SIG-M5 (cell line): Measurements from ENCODE around the gene BET1L.
"Not testable (repeated sequence)": the region's sequence is repeated elsewhere in the genome, so short reads cannot be mapped to it uniquely, and the experiment has no call there.

Experiments
- DNase-seq: peaks from one replicate; lab custom pipeline; 2025; lab: John Stamatoyannopoulos, UW

BET1L gene

DNA sequence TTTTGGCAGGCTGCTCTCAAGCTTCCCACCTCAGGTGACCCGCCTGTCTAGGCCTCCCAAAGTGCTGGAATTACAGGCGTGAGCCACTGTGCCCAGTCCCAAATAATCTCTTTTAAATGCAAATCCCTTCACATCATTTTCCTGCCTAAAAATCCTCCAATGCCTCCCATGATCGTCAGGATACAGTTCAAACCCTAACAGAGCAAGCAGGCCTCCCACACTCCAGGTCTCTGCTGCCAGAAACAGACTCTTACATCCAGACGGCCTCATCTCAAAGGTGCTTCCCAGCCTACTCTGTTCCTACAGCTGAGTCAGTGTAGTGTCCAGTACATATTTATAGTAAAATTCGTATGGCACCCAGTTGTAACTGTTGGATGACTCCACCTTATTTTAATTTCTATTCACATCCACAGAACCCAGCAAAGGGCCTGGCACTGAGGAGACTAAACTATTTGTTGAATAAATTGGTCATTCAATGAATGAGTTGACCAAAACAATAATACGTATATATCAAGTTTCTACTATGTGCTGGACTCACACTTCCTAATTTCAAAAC, 20.7 kb upstream of the BET1L start:
- no peak for DNase-seq

DNA sequence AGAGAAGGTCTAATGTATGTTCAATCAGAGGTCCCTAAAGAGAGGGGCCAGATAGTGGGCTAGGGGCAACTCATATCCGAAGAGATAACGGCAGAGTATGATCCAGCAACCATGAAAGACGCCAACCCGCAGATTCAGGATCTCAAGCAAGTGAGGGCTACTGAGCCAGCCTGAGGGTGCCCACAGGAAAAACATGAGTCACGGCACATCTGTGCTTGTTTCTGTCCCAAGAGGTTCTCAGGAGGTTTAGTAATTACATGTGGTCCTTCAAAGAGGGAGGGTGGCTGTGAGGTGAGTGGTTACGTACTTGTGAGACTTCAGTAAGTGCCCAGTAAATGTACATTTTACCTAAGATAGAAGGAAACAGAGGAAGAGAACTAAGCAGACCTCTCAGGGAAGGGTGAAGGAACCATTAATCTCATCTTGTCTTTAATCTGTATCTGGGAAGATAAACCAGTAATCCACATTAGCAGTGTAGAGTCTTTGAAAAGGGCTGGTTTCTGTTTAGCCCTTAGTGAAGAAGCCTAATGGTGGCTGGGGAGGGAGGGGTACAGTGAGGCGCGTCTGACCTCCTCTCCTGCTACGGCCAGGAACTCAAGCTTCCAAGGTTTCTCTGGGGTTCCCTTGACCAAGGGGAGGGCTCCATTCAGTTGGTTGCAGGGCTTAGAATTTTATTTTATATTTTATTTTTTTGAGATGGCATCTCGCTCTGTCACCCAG, 18.7 kb upstream of the BET1L start:
- no peak for DNase-seq

DNA sequence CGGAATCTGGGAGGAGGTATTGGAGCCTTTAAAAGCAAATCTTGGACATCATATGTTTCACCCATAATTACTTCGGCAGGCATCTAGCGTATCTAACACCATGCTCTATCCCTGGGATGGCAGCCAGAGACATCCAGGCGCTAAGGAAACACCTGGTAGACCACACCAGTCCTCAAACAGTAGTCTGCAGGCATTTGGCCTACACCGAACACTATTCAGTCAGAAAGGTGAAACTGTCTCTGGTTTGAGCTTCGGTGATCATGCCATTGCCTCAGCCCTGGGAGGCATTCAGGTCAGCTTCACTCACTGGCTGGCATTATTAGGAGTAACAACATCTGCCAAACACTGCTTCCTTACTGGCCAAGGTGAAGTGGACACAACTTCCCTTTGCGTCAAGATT, 17.2 kb upstream of the BET1L start:
- no peak for DNase-seq

DNA sequence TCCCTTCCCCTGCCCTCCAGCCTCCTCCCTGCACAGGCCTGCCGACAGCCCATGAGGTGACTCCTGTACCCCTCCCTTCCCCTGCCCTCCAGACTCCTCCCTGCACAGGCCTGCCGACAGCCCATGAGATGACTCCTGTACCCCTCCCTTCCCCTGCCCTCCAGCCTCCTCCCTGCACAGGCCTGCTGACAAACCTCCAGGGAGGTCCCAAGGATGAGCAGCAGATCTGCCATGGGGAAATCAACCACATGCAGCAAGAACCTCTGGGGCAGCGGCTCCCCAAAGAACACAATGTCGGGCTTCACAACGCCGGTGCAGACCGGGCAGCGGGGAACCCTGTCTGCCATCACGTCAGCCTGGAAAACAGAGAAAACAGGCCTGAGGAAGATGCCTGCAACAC, 16.7 kb upstream of the BET1L start:
- DNase-seq, result no peak

DNA sequence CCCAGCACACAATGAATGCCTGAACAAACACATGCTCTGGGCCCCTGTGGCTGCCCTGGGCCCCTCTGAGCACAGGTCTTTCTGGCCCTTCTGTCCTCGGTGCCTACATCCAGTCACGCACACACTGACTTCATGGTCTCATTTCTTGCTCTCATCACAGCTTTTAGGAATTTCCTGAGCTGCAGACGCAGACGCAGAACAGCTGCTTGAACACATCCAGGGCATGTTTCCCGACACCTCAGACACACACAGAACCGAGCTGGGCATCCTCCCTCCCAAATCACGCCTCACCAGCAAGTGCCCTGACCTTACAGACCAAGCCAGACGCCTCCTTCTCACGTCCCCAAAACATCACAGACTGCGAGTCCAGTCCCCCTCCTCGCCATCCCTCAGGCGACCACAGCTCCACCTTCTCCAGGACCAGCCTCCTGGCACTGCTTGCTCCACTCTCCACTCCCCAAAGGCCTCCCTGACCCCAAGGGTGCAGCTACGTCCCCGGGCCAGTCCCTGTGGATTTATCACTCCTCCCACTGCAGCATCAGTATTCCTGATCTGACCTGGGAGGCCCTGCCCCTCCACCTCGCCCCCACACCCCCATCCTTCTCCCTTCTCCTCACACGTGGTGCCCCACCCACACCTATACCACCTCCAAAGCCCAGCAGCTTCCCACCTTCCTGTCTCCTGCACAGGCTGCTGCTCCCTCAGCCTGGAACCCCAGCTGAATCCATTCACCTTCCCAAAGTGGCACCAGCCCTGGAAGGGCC, 16.0 kb upstream of the BET1L start:
- no peak for DNase-seq

DNA sequence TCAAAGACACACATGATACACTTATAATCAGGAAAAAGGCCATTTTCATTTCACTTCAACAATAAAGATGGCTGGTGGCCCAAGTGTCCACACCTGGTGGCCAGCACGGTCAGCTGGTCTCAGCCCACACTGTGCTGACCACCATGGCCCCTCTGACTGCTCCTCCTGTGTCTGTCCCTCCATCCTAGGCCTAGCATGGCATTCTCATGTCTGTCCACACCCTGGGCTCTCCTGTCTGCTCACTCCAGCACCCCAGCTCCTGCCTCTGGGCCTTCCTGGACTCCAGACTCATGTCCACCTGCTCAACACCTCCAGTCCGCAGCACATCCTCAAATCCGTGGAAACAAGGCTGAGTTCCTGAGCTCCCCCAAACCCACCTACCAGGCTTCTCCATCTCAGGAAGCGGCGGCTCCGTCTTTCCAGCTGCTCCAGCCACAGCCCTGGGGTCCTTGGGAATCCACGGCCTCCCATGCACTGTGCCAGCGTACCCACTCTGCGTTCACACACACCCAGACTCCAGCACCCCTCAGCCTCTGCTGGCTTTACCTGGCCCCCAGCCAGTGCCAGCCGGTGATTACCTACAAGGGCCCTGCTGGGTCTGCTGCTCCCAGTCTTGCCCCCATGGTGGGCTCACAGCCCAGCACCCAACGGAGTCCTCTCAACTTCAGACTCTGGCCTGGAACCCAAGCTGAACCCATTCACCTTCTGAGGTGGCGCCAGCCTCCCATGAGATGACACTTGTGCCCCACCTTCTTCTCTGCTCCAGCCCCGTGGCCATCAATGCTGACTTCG, 15.0 kb upstream of the BET1L start:
- DNase-seq, result no peak

DNA sequence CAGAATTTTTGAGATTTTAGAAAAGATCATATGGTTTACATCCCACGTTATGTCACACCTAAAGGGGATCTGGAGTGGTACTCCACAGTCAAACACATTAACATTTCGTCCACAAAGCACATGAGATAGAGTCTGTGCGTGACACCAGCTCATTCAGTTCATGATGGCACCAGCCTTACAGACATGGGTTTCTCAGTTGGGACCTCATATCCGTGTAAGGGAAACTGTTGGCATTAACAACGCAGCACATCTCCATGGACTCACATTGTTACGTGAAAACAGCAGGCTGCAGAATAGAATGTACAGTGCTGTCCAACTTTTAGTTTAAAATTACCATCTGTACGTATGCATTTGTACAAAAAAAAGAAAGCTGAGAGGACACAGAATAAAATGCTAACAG, 14.3 kb upstream of the BET1L start:
- no peak for DNase-seq

DNA sequence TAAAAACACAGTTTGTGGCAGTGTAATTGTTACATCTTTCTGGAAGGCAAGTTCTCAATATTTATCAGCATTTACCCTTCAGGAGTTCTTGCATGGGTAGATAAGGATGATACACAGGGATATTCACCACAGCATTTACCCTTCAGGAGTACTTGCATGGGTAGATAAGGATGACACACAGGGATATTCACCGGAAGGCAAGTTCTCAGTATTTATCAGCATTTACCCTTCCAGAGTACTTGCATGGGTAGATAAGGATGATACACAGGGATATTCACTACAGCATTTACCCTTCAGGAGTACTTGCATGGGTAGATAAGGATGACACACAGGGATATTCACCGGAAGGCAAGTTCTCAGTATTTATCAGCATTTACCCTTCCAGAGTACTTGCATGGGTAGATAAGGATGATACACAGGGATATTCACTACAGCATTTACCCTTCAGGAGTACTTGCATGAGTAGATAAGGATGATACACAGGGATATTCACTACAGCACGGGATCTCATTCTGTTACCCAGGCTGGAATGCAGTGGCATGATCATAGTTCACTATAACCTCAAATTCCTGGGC, 13.5 kb upstream of the BET1L start:
- DNase-seq, result not testable (repeated sequence)

DNA sequence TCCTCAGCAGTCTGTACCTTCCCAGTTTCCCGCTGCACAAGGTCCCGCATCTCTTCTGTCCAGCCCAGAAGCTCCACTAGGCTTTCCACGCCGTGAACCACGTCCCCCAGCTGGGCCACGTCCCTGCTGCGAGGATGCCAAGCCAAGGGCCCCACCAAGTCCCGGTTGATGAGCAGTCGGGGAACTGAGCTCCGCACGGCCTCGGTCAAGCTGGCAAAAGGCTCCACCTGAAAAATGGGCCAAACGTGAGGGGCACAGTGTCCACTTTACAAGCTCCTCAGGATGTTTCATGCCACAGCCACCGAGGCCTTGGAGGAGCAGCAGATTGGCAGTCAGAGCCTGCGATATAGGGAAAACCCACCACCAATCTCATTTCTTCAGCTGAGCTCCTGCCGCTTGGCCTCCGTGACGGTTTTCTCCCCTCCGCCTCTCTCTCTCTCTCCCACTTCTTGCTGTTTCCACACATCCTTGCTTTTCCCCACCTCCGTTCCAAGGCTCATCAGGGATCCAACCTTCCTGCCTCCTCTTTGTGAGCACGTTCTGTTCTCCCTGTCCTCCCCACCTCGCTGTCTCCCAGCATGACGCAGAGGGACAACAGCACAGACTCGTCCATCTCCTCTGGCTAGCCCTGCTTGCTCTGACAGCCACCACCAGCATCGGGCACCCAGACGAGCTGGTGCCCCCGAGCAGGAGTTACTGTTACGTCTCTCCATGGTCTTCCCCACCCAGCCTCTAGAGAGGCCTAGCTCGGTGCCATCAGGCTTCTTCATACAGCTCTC, 11.8 kb upstream of the BET1L start:
- DNase-seq, result no peak

DNA sequence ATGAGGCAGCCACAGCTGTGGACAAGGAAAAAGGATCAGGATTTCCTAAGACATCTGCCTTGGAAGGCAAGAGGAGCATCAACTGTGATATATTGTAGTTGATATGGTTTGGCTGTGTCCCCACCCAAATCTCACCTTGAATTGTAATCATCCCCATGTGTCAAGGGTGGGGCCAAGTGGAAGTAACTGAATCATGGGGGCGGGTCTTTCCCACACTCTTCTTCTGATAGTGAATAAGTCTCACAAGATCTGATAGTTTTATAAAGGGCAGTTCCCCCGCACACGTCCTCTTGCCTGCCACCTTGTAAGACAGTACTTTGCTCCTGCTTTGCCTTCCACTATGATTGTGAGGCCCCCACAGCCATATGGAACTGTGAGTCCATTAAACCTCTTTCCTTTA, 10.5 kb upstream of the BET1L start:
- DNase-seq, result no peak

DNA sequence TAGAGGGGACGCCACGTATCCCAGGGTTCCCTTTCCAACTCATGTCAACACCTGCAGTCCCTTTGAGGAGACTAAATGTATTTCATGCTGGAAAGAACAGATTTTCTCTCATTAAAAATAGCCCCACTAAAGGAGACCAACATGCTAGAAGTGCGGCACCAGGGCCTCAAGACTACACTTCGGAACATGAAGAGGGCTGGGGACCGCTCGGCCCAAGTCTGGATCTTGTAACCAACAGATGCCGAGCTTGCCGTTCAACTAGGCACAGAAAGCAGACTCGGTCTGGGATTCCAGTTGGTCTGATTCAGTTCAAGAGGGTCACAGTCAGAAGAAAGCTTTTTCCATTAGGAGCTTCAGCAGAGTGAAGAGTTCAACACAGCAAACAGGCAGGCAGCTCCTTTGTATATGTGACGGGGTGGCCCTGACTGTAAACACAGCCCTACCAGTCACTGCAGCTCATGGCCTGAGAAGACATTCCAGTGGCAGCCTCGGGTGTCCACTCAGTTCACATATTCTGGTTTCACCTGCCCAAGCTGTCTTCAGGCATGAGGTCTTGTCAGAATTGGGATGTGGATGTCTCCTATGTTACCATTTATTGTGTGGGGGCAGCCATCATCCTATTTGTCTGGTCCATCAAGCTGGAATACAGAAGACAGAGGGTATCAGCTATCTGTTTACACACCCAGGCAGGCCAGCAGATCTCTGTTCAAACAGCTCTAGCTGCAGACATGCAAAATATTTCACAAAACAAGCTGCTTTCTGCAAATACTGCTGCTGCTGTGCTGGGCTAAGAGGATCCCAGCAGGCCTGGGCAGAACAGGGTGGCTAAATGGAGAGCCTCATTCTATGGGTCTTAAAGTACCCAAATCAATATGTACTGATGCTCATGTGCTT, 9.1 kb upstream of the BET1L start:
- DNase-seq, result no peak

DNA sequence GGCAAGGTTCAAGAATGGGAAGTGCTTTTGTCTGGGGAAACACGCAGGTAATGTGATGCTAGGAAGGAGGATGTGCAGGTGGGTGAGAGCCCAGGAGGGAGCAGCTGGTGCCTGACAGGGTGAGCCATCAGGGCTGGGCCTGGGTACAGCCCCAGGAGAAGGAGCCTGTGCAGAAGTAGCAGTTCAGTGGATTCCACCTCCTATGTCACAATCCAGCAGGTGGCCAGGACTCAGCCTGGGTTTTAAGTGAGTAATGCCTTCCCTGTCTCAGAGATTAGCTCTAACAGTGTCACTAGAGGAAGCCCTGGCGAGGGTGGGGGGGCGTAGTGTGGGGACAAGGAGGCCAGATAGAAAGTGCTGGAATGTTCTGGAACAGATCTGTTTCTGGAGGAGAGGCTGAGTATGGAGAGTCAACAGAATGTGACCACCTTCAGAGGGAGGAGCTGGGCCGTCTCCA, 8.4 kb upstream of the BET1L start:
- DNase-seq, result no peak

DNA sequence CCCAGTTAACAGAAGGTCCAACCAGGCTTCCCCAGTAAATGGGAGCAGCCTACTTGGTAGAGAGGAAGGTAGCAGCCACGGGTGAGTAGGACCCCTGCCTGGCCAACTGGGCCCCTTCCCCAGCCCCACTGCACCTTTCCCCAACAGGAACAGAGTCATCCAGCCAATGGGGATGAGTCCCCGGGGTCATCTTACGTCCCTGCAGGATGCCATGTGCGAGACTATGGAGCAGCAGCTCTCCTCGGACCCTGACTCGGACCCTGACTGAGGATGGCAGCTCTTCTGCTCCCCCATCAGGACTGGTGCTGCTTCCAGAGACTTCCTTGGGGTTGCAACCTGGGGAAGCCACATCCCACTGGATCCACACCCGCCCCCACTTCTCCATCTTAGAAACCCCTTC, 6.9 kb upstream of the BET1L start:
- DNase-seq, result no peak

DNA sequence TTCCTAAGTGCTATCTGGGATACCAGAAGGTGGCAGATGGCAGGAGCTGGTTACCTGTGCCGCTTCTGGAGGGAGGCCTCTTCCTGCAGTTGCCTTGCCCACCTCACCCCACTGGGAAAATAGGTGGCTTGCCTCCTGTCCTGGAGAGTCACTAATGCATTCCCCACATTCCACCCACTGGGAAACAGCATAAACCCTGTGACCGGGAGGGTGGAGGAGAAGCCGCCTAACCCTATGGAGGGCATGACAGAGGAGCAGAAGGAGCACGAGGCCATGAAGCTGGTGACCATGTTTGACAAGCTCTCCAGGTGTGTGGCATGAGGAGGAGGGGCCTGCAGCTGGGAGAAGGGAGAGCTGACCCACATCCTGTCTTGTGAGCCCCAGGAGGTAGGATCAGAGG, 5.9 kb upstream of the BET1L start:
- no peak for DNase-seq

DNA sequence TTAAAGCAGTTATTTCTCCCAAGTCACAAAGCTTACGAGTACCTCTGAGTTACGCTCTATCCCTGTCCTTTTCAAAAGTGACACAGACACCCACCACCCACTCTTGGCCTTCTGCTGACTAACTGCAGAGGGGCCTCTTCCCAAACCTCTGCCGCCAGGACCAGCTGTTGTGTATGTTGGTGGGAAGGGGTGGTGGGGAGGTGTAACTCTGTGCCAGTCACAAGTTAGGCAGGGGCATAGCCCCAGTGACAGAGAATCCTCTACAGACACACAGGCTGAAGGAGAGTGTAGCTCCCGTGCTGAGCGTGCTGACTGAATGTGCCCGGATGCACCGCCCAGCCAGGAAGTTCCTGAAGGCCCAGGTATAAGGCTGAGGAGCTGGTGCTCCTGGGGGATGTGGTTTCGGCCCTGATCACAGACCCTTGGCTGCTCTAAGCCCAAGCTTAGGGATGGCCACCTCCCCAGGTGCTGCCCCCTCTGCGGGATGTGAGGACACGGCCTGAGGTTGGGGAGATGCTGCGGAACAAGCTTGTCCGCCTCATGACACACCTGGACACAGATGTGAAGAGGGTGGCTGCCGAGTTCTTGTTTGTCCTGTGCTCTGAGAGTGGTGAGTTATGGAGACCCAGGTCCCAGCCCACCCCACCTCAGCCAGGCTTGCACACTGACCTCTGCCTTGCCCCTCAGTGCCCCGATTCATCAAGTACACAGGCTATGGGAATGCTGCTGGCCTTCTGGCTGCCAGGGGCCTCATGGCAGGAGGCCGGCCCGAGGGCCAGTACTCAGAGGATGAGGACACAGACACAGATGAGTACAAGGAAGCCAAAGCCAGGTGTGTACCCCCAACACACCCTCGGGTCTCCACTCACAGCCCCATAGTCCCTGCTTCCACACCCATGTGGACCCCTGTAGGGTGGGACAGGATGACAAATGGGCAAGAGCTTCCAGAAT, 5.2 kb upstream of the BET1L start:
- no peak for DNase-seq

DNA sequence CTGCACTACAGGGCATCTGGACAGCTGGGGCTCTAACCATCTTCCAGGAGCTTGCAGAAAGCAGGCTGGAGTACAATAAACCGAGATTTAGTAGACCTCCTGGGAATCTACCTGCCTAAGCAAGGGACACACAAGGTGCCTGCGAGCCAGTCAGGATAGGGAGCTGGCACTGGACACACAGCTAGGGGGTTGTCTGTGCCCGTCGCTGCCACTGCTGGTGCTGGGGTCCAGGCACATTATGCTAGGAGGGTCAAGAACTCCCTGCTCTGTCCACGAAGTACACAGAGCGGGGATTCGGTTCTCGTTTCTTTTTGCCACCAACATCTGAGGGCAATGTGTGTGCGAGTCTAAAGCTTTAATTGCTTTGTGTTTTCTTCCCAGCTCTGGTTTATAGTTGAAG, 4.5 kb upstream of the BET1L start:
- DNase-seq, result no peak

DNA sequence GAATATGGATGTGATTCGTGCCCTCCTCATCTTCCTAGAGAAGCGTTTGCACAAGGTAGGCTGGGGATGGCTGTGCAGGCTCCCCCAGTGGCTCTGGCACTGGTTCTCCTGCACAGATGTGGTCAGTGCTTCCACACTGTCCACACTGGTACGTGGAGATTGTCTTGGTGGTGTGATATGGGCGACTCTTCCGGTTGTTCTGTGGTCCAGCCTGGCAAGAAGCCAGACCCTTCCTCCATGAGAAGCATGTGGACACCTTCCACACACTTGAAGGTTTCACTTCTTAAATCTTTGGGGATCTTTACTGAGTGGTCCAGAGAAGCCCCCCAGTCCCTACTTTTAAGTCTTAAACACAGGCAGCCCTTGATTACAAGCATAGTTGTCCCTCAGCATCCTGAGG, 4.1 kb upstream of the BET1L start:
- DNase-seq, result no peak

DNA sequence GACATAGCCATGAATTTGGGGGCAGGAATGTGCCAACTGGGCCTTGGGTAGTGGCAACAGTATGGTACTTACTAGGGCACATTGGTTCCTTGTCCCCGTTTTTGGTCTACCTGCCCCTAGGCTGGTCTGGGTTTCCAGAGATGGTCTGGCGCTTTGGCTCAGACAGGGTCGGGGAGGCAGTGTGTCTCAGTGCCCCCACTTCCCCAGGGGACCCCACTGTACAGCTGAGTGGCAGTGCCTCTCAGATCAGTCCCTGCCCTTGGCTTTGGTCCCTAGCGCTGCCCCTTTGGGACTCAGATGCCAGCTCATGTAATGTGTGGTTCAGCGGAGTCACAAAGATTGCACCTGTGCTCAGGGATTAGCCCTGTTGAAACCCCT, 3.6 kb upstream of the BET1L start:
- no peak for DNase-seq

DNA sequence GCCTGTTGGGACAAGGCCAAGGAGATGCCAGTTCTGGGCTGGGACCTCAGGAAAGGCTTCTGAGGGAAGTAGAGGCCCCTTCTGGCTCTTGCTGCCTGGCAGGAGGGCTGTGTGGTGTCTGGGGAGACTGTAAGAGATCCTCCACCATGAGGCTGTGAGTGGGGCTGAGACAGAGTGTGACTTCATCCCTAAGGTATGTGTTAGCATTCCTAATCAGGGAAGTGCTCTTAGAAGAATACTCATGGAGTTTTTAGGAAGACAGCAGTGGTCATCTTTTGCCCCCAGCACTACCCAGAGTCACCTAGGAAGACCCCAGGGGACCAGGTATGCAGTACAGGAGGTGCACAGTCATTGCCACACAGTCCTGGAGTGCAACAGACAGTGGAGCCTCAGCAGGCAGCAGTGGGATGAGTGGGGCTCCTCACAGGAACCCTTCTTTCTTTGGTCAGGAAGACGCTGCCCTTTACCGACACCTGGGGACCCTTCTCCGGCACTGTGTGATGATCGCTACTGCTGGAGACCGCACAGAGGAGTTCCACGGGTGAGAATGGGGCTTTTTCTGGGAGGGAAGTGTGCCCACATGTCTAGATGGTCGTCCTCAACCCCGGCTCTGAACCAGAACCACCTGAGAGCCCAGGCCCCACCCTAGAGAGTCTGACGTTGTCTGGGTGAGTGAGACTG, 3.1 kb upstream of the BET1L start:
- DNase-seq, result no peak
